Measurements from ENCODE around the gene SLC35G6. TPM values are rescaled to one million over a fixed set of nuclear protein-coding genes. Genes with fewer than 3 reads are reported as not detected.
"Not testable (repeated sequence)": the region's sequence is repeated elsewhere in the genome, so short reads cannot be mapped to it uniquely, and the experiment has no call there.

The SLC35G6 gene
- not detected in 3 replicates for total RNA-seq
- long read RNA-seq, result 0 reads

GRCh38 chr17:7481275-7481674, at the start of gene SLC35G6:
TSS of gene SLC35G6 (plus strand) at chr17:7481446. CDS start at chr17:7481517, 71 bp downstream.
- H3K27me3 Mint-ChIP-seq (ENCODE audit: low read depth); DNase-seq (ENCODE audit: low spot score); H3K9me3 Mint-ChIP-seq (ENCODE audit: low read depth); H3K36me3 Mint-ChIP-seq (ENCODE audit: low read depth): not testable (repeated sequence)
- H3K4me3 Mint-ChIP-seq (ENCODE audit: unreplicated experiment), result peak within 1 kb of the TSS; percentile 84
- peaks cover 65% of the 10 kb centered on the region for H3K4me1 Mint-ChIP-seq (ENCODE audit: low read depth)
- H3K27ac Mint-ChIP-seq (ENCODE audit: unreplicated experiment), result peak within 1 kb of the TSS; percentile 95

GRCh38 chr17:7432296-7432695, 49.0 kb upstream of the SLC35G6 start:
- H3K4me3 Mint-ChIP-seq (ENCODE audit: unreplicated experiment), result no peak overlapping the region
- no peak for TF ChIP-seq CTCF (IDR thresholded peaks at IDR 0.05)
- no peak for DNase-seq (ENCODE audit: low spot score)
- H3K36me3 Mint-ChIP-seq (ENCODE audit: low read depth), result no peaks in the 10 kb centered on the region
- H3K27me3 Mint-ChIP-seq (ENCODE audit: low read depth), result no peaks in the 10 kb centered on the region
- no peak overlapping the region for H3K27ac Mint-ChIP-seq (ENCODE audit: unreplicated experiment)
- H3K4me1 Mint-ChIP-seq (ENCODE audit: low read depth), result peaks cover 19% of the 10 kb centered on the region
- H3K9me3 Mint-ChIP-seq (ENCODE audit: low read depth), result no peaks in the 10 kb centered on the region

DNA sequence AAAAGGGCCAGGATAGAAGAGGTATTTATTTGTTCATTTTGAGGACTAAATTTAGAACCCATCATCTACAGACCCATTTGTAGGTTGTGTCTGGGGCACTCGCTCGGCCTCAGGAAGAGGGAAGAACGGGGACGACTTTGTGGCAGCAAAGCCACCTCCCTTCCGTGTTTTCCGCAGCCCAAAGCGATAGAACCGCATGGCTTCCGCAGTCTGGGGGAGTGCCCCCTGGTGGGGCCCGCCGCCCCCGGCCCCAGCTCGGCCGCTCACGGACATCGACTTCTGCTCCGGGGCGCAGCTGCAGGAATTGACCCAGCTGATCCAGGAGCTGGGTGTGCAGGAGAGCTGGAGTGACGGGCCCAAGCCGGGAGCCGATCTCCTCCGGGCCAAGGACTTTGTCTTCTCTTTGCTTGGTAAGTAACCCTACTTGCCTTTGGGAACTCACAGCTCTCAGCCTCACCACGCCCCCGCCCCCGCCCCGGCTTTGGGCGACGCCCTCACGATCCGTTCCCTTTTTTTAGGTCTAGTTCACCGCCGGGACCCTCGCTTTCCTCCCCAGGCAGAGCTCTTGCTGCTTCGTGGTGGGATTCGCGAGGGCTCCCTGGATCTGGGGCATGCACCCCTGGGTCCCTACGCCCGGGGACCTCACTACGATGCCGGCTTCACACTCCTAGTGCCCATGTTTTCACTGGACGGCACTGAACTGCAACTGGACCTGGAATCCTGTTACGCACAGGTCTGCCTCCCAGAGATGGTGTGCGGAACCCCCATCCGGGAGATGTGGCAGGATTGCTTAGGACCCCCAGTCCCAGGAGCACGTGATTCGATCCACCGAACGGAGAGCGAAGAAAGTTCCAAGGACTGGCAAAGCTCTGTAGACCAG, 45.3 kb upstream of the SLC35G6 start:
- no peaks in the 10 kb centered on the region for H3K9me3 Mint-ChIP-seq (ENCODE audit: low read depth)
- TF ChIP-seq CTCF (IDR thresholded peaks at IDR 0.05), result peak; percentile 54
- DNase-seq (ENCODE audit: low spot score), result no peak
- peaks cover 49% of the 10 kb centered on the region for H3K4me1 Mint-ChIP-seq (ENCODE audit: low read depth)
- H3K27me3 Mint-ChIP-seq (ENCODE audit: low read depth), result no peaks in the 10 kb centered on the region
- no peaks in the 10 kb centered on the region for H3K36me3 Mint-ChIP-seq (ENCODE audit: low read depth)
- peak overlapping the region; percentile 87 for H3K4me3 Mint-ChIP-seq (ENCODE audit: unreplicated experiment)
- peak overlapping the region; percentile 86 for H3K27ac Mint-ChIP-seq (ENCODE audit: unreplicated experiment)

DNA sequence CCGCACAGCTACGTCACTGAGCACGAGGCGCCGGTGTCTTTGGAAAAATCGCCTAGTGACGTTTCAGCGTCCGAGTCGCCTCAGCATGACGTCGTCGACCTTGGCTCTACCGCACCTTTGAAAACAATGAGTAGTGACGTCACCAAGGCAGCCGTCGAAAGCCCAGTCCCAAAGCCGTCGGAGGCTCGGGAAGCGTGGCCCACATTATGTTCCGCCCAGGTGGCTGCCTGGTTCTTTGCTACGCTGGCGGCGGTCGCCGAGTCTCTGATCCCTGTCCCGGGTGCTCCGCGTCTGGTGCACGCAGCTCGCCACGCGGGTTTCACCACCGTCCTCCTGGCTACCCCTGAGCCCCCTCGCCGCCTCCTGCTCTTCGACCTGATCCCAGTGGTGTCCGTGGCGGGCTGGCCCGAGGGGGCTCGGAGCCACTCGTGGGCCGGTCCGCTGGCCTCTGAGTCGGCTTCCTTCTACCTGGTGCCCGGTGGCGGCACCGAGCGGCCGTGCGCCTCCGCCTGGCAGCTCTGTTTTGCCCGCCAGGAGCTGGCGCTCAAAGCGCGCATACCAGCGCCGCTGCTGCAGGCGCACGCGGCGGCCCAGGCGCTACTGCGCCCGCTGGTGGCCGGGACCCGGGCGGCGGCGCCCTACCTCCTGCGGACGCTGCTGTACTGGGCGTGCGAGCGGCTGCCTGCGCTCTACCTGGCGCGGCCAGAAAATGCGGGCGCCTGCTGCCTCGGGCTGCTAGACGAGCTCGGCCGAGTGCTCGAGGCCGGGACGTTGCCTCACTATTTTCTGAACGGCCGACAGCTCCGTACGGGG, 44.5 kb upstream of the SLC35G6 start:
- Mint-ChIP-seq H3K36me3 (ENCODE audit: low read depth) (no peaks in the 10 kb centered on the region), H3K27me3 (ENCODE audit: low read depth) (no peaks in the 10 kb centered on the region), H3K9me3 (ENCODE audit: low read depth) (no peaks in the 10 kb centered on the region), H3K27ac (ENCODE audit: unreplicated experiment) (peak overlapping the region; percentile 86), H3K4me1 (ENCODE audit: low read depth) (peaks cover 53% of the 10 kb centered on the region), H3K4me3 (ENCODE audit: unreplicated experiment) (peak overlapping the region; percentile 87)
- DNase-seq (ENCODE audit: low spot score), result no peak
- TF ChIP-seq CTCF (IDR thresholded peaks at IDR 0.05), result peak; percentile 87

DNA sequence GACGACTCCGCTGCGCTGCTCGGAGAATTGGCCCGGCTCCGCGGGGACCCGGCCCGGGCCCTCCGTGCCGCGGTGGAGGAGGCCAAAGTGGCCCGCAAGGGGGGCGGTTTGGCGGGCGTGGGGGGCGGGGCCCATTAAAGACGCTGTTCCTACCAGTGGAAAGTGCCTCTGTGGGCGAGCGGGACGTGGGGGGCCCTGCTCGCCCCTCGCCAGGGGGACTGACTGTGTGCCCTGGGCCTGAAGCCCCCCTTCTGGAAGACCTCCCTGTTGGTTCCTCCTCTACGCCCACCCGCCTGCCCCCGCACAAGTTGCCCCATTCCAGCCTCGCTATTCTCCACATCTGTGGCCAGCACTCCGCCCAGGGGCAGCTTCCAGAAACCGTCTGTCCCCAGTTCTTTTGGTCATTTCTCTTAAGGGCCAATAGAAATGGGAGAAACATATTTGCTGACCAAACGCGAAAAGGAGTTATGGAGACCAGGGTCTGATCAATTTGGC, 43.8 kb upstream of the SLC35G6 start:
- Mint-ChIP-seq H3K9me3 (ENCODE audit: low read depth) (no peaks in the 10 kb centered on the region), H3K4me1 (ENCODE audit: low read depth) (peaks cover 53% of the 10 kb centered on the region), H3K36me3 (ENCODE audit: low read depth) (no peaks in the 10 kb centered on the region), H3K27ac (ENCODE audit: unreplicated experiment) (no peak overlapping the region), H3K4me3 (ENCODE audit: unreplicated experiment) (peak overlapping the region; percentile 87), H3K27me3 (ENCODE audit: low read depth) (no peaks in the 10 kb centered on the region)
- DNase-seq (ENCODE audit: low spot score), result no peak
- TF ChIP-seq CTCF (IDR thresholded peaks at IDR 0.05), result peak; percentile 35

All from chondrocyte (in vitro differentiated cells).